K562 (cell line): ENCODE results near the gene ADORA2B. TPM values are rescaled to one million over a fixed set of nuclear protein-coding genes. Genes with fewer than 3 reads are reported as not detected.

Experiments
- ATAC-seq: fragments of 200-7000 bp; cut with Tn5 transposase; 3 replicates; pipeline ENCODE4 v1.9.1; 2020; ENCODE audit warnings: moderate library complexity
- BruUV-seq: library from RNA; stranded (reverse); fragments of 400-500 nt; replicated peaks from 2 replicates; lab custom pipeline; 2021; lab: Mats Ljungman, UMichigan
- CTCF ChIA-PET: fragments of 300-600 bp; formaldehyde crosslinking; extraction: SDS; loops from one replicate; lab custom pipeline; 2021; ENCODE audit warnings: low intra/inter-chr PET ratio; lab: Yijun Ruan, JAX
- POLR2A ChIA-PET: fragments of 300-600, 350-650 bp; sonication (Branson Sonifier 250); formaldehyde crosslinking; extraction: SDS; loops from one replicate; lab custom pipeline; 2021; ENCODE audit warnings: antibody characterized with exemption, inconsistent platforms; lab: Yijun Ruan, JAX
- DNase-seq, 4 experiments: peaks; one replicate each; pipeline versions ENCODE4 v3.0.0 to v3.0.0-alpha.2; 2011 to 2018; ENCODE audit warnings: low spot score in 3 of 4, mixed read lengths in 3 of 4; ENCODE audit errors: extremely low read depth in 1 of 4
- FAIRE-seq: peaks from 2 replicates; lab custom pipeline; 2011; peaks lifted over from hg19 to GRCh38; lab: Jason Lieb, UNC
- H2AFZ ChIP-seq: 2 replicates; pipeline ENCODE4 v1.6.0; 2011; ENCODE audit warnings: low read depth, low read length, control low read depth, inconsistent platforms
- H3K27ac ChIP-seq: fragments of 200-600 bp; 3 replicates; pipeline ENCODE4 v1.8.0; 2011; ENCODE audit warnings: low read depth, mild to moderate bottlenecking, control low read depth, inconsistent platforms, low read length, moderate library complexity, mixed read lengths; ENCODE audit errors: extremely low read depth
- H3K27me3 ChIP-seq, 2 experiments: fragments of 300-600 bp in 1 of 2; 2 replicates in 1 of 2; 3 replicates in 1 of 2; pipeline versions ENCODE4 v1.6.0 to v1.8.0; 2011; ENCODE audit warnings: inconsistent platforms in 2 of 2, low read length in 2 of 2, mild to moderate bottlenecking in 1 of 2, mixed read lengths in 1 of 2, moderate library complexity in 1 of 2; ENCODE audit not compliant: control insufficient read depth in 2 of 2, insufficient read depth in 2 of 2
- H3K36me3 ChIP-seq: fragments of 300-600 bp; 3 replicates; pipeline ENCODE4 v1.8.0; 2011; ENCODE audit warnings: mild to moderate bottlenecking, low read length, inconsistent platforms; ENCODE audit not compliant: control insufficient read depth, insufficient read depth
- H3K4me1 ChIP-seq, 2 experiments: fragments of 200-600 bp in 1 of 2; replicated peaks in 1 of 2; 2 replicates in 1 of 2; 3 replicates in 1 of 2; pipeline versions ENCODE4 v1.5.1 to v1.8.0; 2011; ENCODE audit warnings: inconsistent platforms in 2 of 2, low read length in 2 of 2, mild to moderate bottlenecking in 1 of 2, mixed read lengths in 1 of 2, moderate library complexity in 1 of 2; ENCODE audit not compliant: control insufficient read depth in 2 of 2, insufficient read depth in 2 of 2
- H3K4me2 ChIP-seq: 2 replicates; pipeline ENCODE4 v1.6.1; 2011; ENCODE audit warnings: low read length, control low read depth, inconsistent platforms, mixed read lengths; ENCODE audit not compliant: insufficient read depth
- H3K4me3 ChIP-seq: fragments of 200-600 bp; sonication (generic), shearing (Covaris generic); 2 replicates; pipeline ENCODE4 v1.5.1; 2016; ENCODE audit warnings: control low read depth, inconsistent platforms
- H3K79me2 ChIP-seq: fragments of 200-600 bp; 3 replicates; pipeline ENCODE4 v1.8.0; 2011; ENCODE audit warnings: low read length, inconsistent platforms; ENCODE audit not compliant: control insufficient read depth, insufficient read depth
- H3K9ac ChIP-seq, 2 experiments: 2 replicates each; pipeline versions ENCODE4 v1.6.0 to v1.6.1; 2011; ENCODE audit warnings: low read depth in 2 of 2, low read length in 2 of 2, control low read depth in 1 of 2, inconsistent platforms in 1 of 2, mild to moderate bottlenecking in 1 of 2, mixed read lengths in 1 of 2; ENCODE audit not compliant: insufficient read depth in 1 of 2
- H3K9me1 ChIP-seq: one replicate; pipeline ENCODE4 v1.6.0; 2011; ENCODE audit warnings: inconsistent platforms, mild to moderate bottlenecking, low read length, moderate library complexity; ENCODE audit not compliant: control insufficient read depth, insufficient read depth
- H3K9me3 ChIP-seq: replicated peaks from 2 replicates; pipeline ENCODE4 v1.5.1; 2011; ENCODE audit warnings: low read depth, low read length, inconsistent platforms; ENCODE audit not compliant: control insufficient read depth, insufficient read depth
- H4K20me1 ChIP-seq: replicated peaks from 2 replicates; pipeline ENCODE4 v1.6.1; 2011; ENCODE audit warnings: low read length, inconsistent platforms, mixed read lengths; ENCODE audit not compliant: control insufficient read depth, insufficient read depth
- ATF3 ChIP-seq, 2 experiments: fragments of 450-650 bp in 1 of 2; sonication (generic) in 1 of 2; formaldehyde crosslinking in 1 of 2; IDR thresholded peaks in 1 of 2; conservative IDR thresholded peaks in 1 of 2; 2 replicates each; pipeline versions ENCODE4 v1.6.1 to v1.8.1; 2016 to 2023; ENCODE audit warnings: mild to moderate bottlenecking in 2 of 2, moderate library complexity in 2 of 2, inconsistent platforms in 1 of 2, missing genetic modification reagents in 1 of 2
- FOSL1 ChIP-seq: fragments of 200-800 bp; sonication (Bioruptor generic); conservative IDR thresholded peaks from 2 replicates; pipeline ENCODE4 v1.6.1; 2016; ENCODE audit warnings: missing genetic modification characterization, missing compliant biosample characterization
- GTF2A2 ChIP-seq: IDR thresholded peaks from 2 replicates; pipeline ENCODE4 v1.6.1; 2016; ENCODE audit warnings: mild to moderate bottlenecking, missing genetic modification characterization, missing compliant biosample characterization
- HMGXB4 ChIP-seq: sonication (generic); formaldehyde crosslinking; IDR thresholded peaks from 2 replicates; pipeline ENCODE4 v1.8.1; 2023; ENCODE audit warnings: mild to moderate bottlenecking, missing genetic modification reagents
- MAX ChIP-seq: sonication (generic); formaldehyde crosslinking; IDR thresholded peaks from 2 replicates; pipeline ENCODE4 v1.9.0; 2022; ENCODE audit warnings: mild to moderate bottlenecking, missing genetic modification reagents
- MYBL2 ChIP-seq, 2 experiments: fragments of 450-650 bp in 1 of 2; sonication (generic) in 1 of 2; formaldehyde crosslinking in 1 of 2; IDR thresholded peaks; 2 replicates each; pipeline versions ENCODE4 v1.6.1 to v1.8.1; 2017 to 2022; ENCODE audit warnings: borderline replicate concordance in 1 of 2, inconsistent platforms in 1 of 2, low read depth in 1 of 2, mild to moderate bottlenecking in 1 of 2, missing genetic modification reagents in 1 of 2, moderate library complexity in 1 of 2
- PKNOX1 ChIP-seq: fragments of 450-650 bp; IDR thresholded peaks from 2 replicates; pipeline ENCODE4 v1.6.1; 2016
- SETDB1 ChIP-seq: IDR thresholded peaks from one replicate; pipeline ENCODE4 v1.6.1; 2012; ENCODE audit warnings: low read length, control low read depth, inconsistent platforms
- U2AF2 ChIP-seq: fragments of 200-400 bp; formaldehyde crosslinking; optimal IDR thresholded peaks from 2 replicates; pipeline ENCODE3; 2017; ENCODE audit warnings: low read depth, mild to moderate bottlenecking, low read length
- ZBTB12 ChIP-seq: fragments of 250-450 bp; sonication (Bioruptor Pico); IDR thresholded peaks from 2 replicates; pipeline ENCODE4 v1.4.0; 2020
- ZNF511 ChIP-seq: sonication (generic); formaldehyde crosslinking; IDR thresholded peaks from 2 replicates; pipeline ENCODE4 v1.8.0; 2022; ENCODE audit warnings: mild to moderate bottlenecking, missing genetic modification reagents
- ZNF764 ChIP-seq: fragments of 250-450 bp; sonication (Bioruptor Pico); IDR thresholded peaks from 2 replicates; pipeline ENCODE4 v1.4.0; 2020; ENCODE audit warnings: low read depth, mild to moderate bottlenecking, moderate library complexity
- WGBS: fragments of 100-300 bp; shearing (Covaris generic); methylation state at CpG from one replicate; pipeline ENCODE4 v1.1.6; 2016; ENCODE audit warnings: low coverage, mixed read lengths; ENCODE audit not compliant: insufficient coverage; ENCODE audit errors: missing lambda C conversion rate; 5-methylcytosine and 5-hydroxymethylcytosine counted together
- in situ Hi-C: fragments of 300-500 bp; cut with MboI; formaldehyde crosslinking; loops from 4 replicates; pipeline ENCODE4 v1.15.0; 2018; ENCODE audit warnings: inconsistent platforms, mixed read lengths
- intact Hi-C: fragments of 100-400 bp; cut with micrococcal nuclease; formaldehyde crosslinking; loops from 2 replicates; pipeline ENCODE4 v1.14.2; 2022
- polyA plus RNA-seq, 8 experiments: library from polyadenylated mRNA; depleted of rRNA in 4 of 8; stranded (reverse) in 5 of 8; unstranded in 3 of 8; fragments of >200 nt; fragmentation: Nextera tagmentation in 2 of 8; fragmentation: Illumina TruSeq in 1 of 8; extraction: Ambion mirVana in 2 of 8; extraction: Trizol in 1 of 8; gene quantifications; 2 replicates each; pipeline versions ENCODE4 v1.2.1 to v1.2.3, GENCODE V29; 2011 to 2014; ENCODE audit warnings: inconsistent platforms in 1 of 8, missing spikeins in 1 of 8
- total RNA-seq, 7 experiments: library from RNA; depleted of rRNA in 6 of 7; stranded (reverse); fragments of >200 nt in 6 of 7; fragmentation: Illumina TruSeq in 2 of 7; extraction: Trizol in 2 of 7; gene quantifications; 2 replicates each; pipeline versions ENCODE4 v1.2.1 to v1.2.3, GENCODE V29; 2011 to 2021; ENCODE audit warnings: low replicate concordance in 1 of 7

The ADORA2B gene
- total and polyA plus RNA-seq, 9 of the 15 experiments (the other 6 are each of a cell fraction or from before 2014, with no cell fraction given) = 6.4 to 16.6 (median 10.5) TPM

GRCh38 chr17:15955793-15956541, 11.0 kb downstream of the ADORA2B start (continued):
- TF ChIP-seq MAX (CRISPR knock-in tag) = 0 out of 2 replicates have a peak, but pooled peaks have one; percentile 6
- no peak for TF ChIP-seq MYBL2 (IDR thresholded peaks at IDR 0.05; ENCODE audit: low read depth)
- TF ChIP-seq MYBL2 (CRISPR knock-in tag; IDR thresholded peaks at IDR 0.05; ENCODE audit: borderline replicate concordance) = no peak
- TF ChIP-seq, all 486 proteins: peak for 50

GRCh38 chr17:15957206-15957605, 12.3 kb downstream of the ADORA2B start:
- peak overlapping the region; percentile 18; the same call in 1 of the 2 replicates for H3K4me2 ChIP-seq
- DNase-seq (peak in 2 of 4 experiments; percentile 33 to 41), FAIRE-seq (no peak), ATAC-seq (no peak)
- no peak overlapping the region for H2AFZ ChIP-seq
- ChIA-PET POLR2A (no interaction called here), CTCF (no interaction called here)
- no TSS peak for BruUV-seq
- intact Hi-C loops (no loop called here), in situ Hi-C loops (loop anchor here (25.0 kb wide), 1 partner anchor 695 kb away; the partner anchor contains the start of gene PMP22)
- no peaks in the 10 kb centered on the region for H3K9me1 ChIP-seq
- WGBS = 42% methylated on average over 6 of the region's 6 CpGs
- H3K27ac ChIP-seq = peak overlapping the region; percentile 54; the same call in 2 of the 3 replicates
- peak overlapping the region in 1 of 2 experiments; percentile 13; a peak in 2 of 4 replicates for H3K9ac ChIP-seq
- H3K79me2 ChIP-seq = peaks cover 45% of the 10 kb centered on the region
- no peaks in the 10 kb centered on the region; the same call in 2 of the 3 replicates for H3K36me3 ChIP-seq
- no peaks in the 10 kb centered on the region for H3K27me3 ChIP-seq
- peaks cover 35 to 37% of the 10 kb centered on the region in 2 experiments for H3K4me1 ChIP-seq
- H4K20me1 ChIP-seq = no peaks in the 10 kb centered on the region
- H3K4me3 ChIP-seq = no peak overlapping the region
- no peaks in the 10 kb centered on the region for H3K9me3 ChIP-seq
- TF ChIP-seq ZNF764 (CRISPR knock-in tag) = no peak
- no peak for TF ChIP-seq HMGXB4 (CRISPR knock-in tag)
- TF ChIP-seq ATF3 (IDR thresholded peaks at IDR 0.05) = peak; percentile 46; the same call in 1 of the 2 replicates
- no peak for TF ChIP-seq ATF3 (CRISPR knock-in tag; conservative IDR thresholded peaks at IDR 0.05)
- peak; percentile 63 for TF ChIP-seq FOSL1 (tag)
- no peak for TF ChIP-seq ZBTB12 (CRISPR knock-in tag)
- TF ChIP-seq GTF2A2 (tag) = no peak
- no peak for TF ChIP-seq U2AF2
- no peak for TF ChIP-seq SETDB1
- no peak for TF ChIP-seq ZNF511 (CRISPR knock-in tag)
- TF ChIP-seq PKNOX1 = peak; percentile 65
